Hematopoietic multipotent progenitor cell (in vitro differentiated cells): ENCODE results near the gene MRPS23. TPM values are rescaled to one million over a fixed set of nuclear protein-coding genes. Genes with fewer than 3 reads are reported as not detected.
A peak's percentile ranks its signal among the peaks of the same experiment; 100 is the strongest.

ENCODE experiments used
- DNase-seq, 3 donors: peaks; one replicate each; pipeline ENCODE4 v3.0.0-alpha.2; 2011 to 2015; ENCODE audit warnings: low read depth in 2 of 3, low spot score in 2 of 3
- total RNA-seq: library from RNA; depleted of rRNA; stranded (reverse); fragments of >200 nt; gene quantifications from one replicate; pipeline ENCODE4 v1.2.3, GENCODE V29; 2012

The MRPS23 gene
- total RNA-seq, 1 donor = 11.6 TPM

GRCh38 chr17:57879437-57880085, 29.7 kb upstream of the MRPS23 start:
- DNase-seq = no peak

GRCh38 chr17:57877803-57878377, 28.0 kb upstream of the MRPS23 start:
- no peak for DNase-seq

- DNase-seq = no peak
Observed at GRCh38 chr17:57876866-57877237, 27.0 kb upstream of the MRPS23 start.

GRCh38 chr17:57876023-57876865, 26.4 kb upstream of the MRPS23 start:
- DNase-seq = no peak

GRCh38 chr17:57875290-57876022, 25.6 kb upstream of the MRPS23 start:
- peak in 2 of 3 donors; percentile 57 to 60 for DNase-seq

GRCh38 chr17:57874434-57875289, 24.8 kb upstream of the MRPS23 start:
- DNase-seq = peak in 2 of 3 donors; percentile 64

GRCh38 chr17:57874058-57874419, 24.2 kb upstream of the MRPS23 start:
- DNase-seq = no peak

- DNase-seq = no peak
Observed at GRCh38 chr17:57873261-57874057, 23.6 kb upstream of the MRPS23 start.

GRCh38 chr17:57872536-57872935, 22.7 kb upstream of the MRPS23 start:
- no peak for DNase-seq

GRCh38 chr17:57871863-57872262, 22.0 kb upstream of the MRPS23 start:
- no peak for DNase-seq

GRCh38 chr17:57871155-57871554, 21.3 kb upstream of the MRPS23 start:
- no peak for DNase-seq

GRCh38 chr17:57870283-57870635, 20.4 kb upstream of the MRPS23 start:
- DNase-seq = no peak

GRCh38 chr17:57869617-57870282, 19.9 kb upstream of the MRPS23 start:
- no peak for DNase-seq

GRCh38 chr17:57868910-57869616, 19.2 kb upstream of the MRPS23 start:
- DNase-seq = no peak

- DNase-seq = peak in 2 of 3 donors; percentile 96 to 99
Observed at GRCh38 chr17:57868007-57868909, 18.4 kb upstream of the MRPS23 start.

- no peak for DNase-seq
Observed at GRCh38 chr17:57867126-57867525, 17.3 kb upstream of the MRPS23 start.

GRCh38 chr17:57866723-57867122, 16.9 kb upstream of the MRPS23 start:
- DNase-seq = no peak
